Liver (tissue), 9 donors: ENCODE measurements around the gene KRTAP5-6. TPM values are rescaled to one million over a fixed set of nuclear protein-coding genes. Genes with fewer than 3 reads are reported as not detected.
A peak's percentile ranks its signal among the peaks of the same experiment; 100 is the strongest.

Experiments used
- DNase-seq: peaks from one replicate; pipeline ENCODE4 v3.0.0-alpha.2; 2017; ENCODE audit warnings: low spot score
- H3K27ac ChIP-seq, 2 donors: one replicate each; pipeline ENCODE4 v1.7.0; 2013; ENCODE audit warnings: inconsistent platforms in 2 of 2, low read length in 2 of 2, control low read depth in 1 of 2, low read depth in 1 of 2, mild to moderate bottlenecking in 1 of 2
- H3K27me3 ChIP-seq, 4 donors: one replicate each; pipeline versions ENCODE4 v1.6.1 to v1.7.0; 2013; ENCODE audit warnings: low read length in 3 of 4, inconsistent platforms in 1 of 4, mild to moderate bottlenecking in 1 of 4, moderate library complexity in 1 of 4; ENCODE audit not compliant: control insufficient read depth in 4 of 4, insufficient read depth in 4 of 4
- H3K36me3 ChIP-seq, 4 donors: one replicate each; pipeline versions ENCODE4 v1.6.1 to v1.7.0; 2013; ENCODE audit warnings: low read length in 3 of 4, mild to moderate bottlenecking in 3 of 4, low read depth in 1 of 4, moderate library complexity in 1 of 4; ENCODE audit not compliant: control insufficient read depth in 4 of 4, insufficient read depth in 3 of 4
- H3K4me1 ChIP-seq, 4 donors: one replicate each; pipeline versions ENCODE4 v1.6.1 to v1.7.0; 2013; ENCODE audit warnings: low read length in 3 of 4, mild to moderate bottlenecking in 3 of 4, moderate library complexity in 1 of 4; ENCODE audit not compliant: control insufficient read depth in 4 of 4, insufficient read depth in 4 of 4
- H3K4me3 ChIP-seq, 3 donors: one replicate each; pipeline versions ENCODE4 v1.6.1 to v1.7.0; 2013; ENCODE audit warnings: low read length in 3 of 3, control low read depth in 1 of 3, low read depth in 1 of 3, mild to moderate bottlenecking in 1 of 3
- H3K9ac ChIP-seq, 2 donors: one replicate each; pipeline ENCODE4 v1.7.0; 2013; ENCODE audit warnings: low read length in 2 of 2, mild to moderate bottlenecking in 2 of 2, moderate library complexity in 2 of 2, control low read depth in 1 of 2, low read depth in 1 of 2
- H3K9me3 ChIP-seq, 4 donors: one replicate each; pipeline versions ENCODE4 v1.6.1 to v1.7.0; 2013; ENCODE audit warnings: low read length in 3 of 4; ENCODE audit not compliant: control insufficient read depth in 4 of 4
- FOXA1 ChIP-seq: IDR thresholded peaks from 2 replicates; pipeline ENCODE4 v1.6.1; 2016; ENCODE audit warnings: antibody characterized with exemption
- JUND ChIP-seq, 2 donors: IDR thresholded peaks; 2 replicates each; pipeline ENCODE4 v1.6.1; 2016; ENCODE audit warnings: antibody characterized with exemption in 2 of 2
- NR2F2 ChIP-seq: IDR thresholded peaks from 2 replicates; pipeline ENCODE4 v1.6.1; 2016; ENCODE audit warnings: antibody characterized with exemption
- REST ChIP-seq: IDR thresholded peaks from 2 replicates; pipeline ENCODE4 v1.6.1; 2016; ENCODE audit warnings: antibody characterized with exemption, mild to moderate bottlenecking
- RXRA ChIP-seq, 2 donors: IDR thresholded peaks; 2 replicates each; pipeline ENCODE4 v1.6.1; 2017 to 2018; ENCODE audit warnings: antibody characterized with exemption in 2 of 2, mild to moderate bottlenecking in 1 of 2
- SP1 ChIP-seq: IDR thresholded peaks from 2 replicates; pipeline ENCODE4 v1.6.1; 2018; ENCODE audit warnings: antibody characterized with exemption, mild to moderate bottlenecking
- WGBS: extraction: QIAGEN DNeasy Blood & Tissue Kit; methylation state at CpG from one replicate; pipeline ENCODE4 v1.1.7; 2013; 5-methylcytosine and 5-hydroxymethylcytosine counted together
- polyA plus RNA-seq, 2 donors: library from polyadenylated mRNA; stranded (reverse) in 1 of 2; unstranded in 1 of 2; fragments of 200-250 nt in 1 of 2; fragments of >200 nt in 1 of 2; fragmentation: Nextera tagmentation in 1 of 2; extraction: Ambion mirVana in 1 of 2; gene quantifications; one replicate each; pipeline versions ENCODE4 v1.2.1 to v1.2.3, GENCODE V29; 2013 to 2015
- total RNA-seq, 2 donors: library from RNA; depleted of rRNA; stranded (reverse); fragments of >200 nt; gene quantifications; one replicate each; pipeline ENCODE4 v1.2.3, GENCODE V29; 2014
- TF ChIP-seq, protein P1 (sequence below): IDR thresholded peaks from 2 replicates; pipeline ENCODE4 v1.6.1; 2016; ENCODE audit warnings: antibody characterized with exemption
- TF ChIP-seq, protein P2 (sequence below): fragments of 150-350 bp; IDR thresholded peaks from 2 replicates; pipeline ENCODE4 v1.5.1; 2017; ENCODE audit warnings: improper control_type of control experiment, low read depth, low read length; ENCODE audit not compliant: missing input control
- donor health status: healthy.
- donor health status: healthy.
- donor health status: healthy.
- donor health status: healthy.
- donor health status: healthy.

Gene KRTAP5-6
- total and polyA plus RNA-seq, 4 donors = 0.84 to 1.2 TPM; not detected in 2

GRCh38 chr11:1731451-1732059 is 34.6 kb downstream of the KRTAP5-6 start:
- Histone ChIP-seq H3K9me3 (peaks cover 0 to 5% (median 4%) of the 10 kb centered on the region in 4 donors), H3K4me1 (peaks cover 0 to 3% (median 0%) of the 10 kb centered on the region in 4 donors), H3K36me3 (no peaks in the 10 kb centered on the region), H3K4me3 (no peak overlapping the region), H3K9ac (no peak overlapping the region), H3K27ac (no peak overlapping the region), H3K27me3 (peaks cover 0 to 5% (median 2%) of the 10 kb centered on the region in 4 donors)
- no peak for DNase-seq
- 90% methylated on average over 5 of the region's 5 CpGs for WGBS
- no peak for TF ChIP-seq SP1

DNA sequence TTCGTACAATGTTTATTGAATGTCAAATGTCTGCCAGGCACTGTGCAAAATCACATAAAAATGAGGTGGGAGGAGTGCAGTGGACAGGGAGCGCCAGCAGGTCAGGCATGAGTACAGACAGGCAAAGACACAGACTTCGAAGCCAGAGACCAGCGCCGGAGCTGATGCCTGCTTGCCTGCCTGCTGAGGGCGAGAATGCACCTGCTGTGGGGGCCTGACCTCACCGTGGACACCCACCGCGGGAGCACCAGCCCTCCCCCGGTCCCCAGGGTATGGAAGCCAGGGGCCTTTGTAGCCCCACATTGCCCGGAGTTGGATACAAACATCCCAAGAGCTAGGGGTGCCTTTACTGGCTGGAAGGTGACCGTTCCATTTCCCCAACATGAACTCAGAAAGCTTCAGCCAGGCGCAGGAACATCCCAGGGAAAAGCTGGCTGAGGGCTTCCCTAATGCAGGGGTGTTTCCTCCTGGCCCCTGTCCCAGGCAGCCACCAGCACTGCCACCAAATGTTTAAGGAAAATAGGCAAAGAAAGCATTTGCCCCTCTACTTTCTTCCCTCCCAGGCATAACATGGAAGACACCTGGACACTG is 35.5 kb downstream of the KRTAP5-6 start:
- Histone ChIP-seq H3K9ac (no peak overlapping the region), H3K36me3 (no peaks in the 10 kb centered on the region), H3K9me3 (peaks cover 3 to 13% (median 12%) of the 10 kb centered on the region in 4 donors), H3K27ac (no peak overlapping the region), H3K27me3 (peaks cover 0 to 5% (median 2%) of the 10 kb centered on the region in 4 donors), H3K4me3 (no peak overlapping the region), H3K4me1 (peaks cover 0 to 3% (median 0%) of the 10 kb centered on the region in 4 donors)
- no peak for TF ChIP-seq FOXA1
- TF ChIP-seq RXRA (IDR thresholded peaks at IDR 0.05) = no peak
- no peak for TF ChIP-seq JUND (IDR thresholded peaks at IDR 0.05)
- TF ChIP-seq, protein P1, sequence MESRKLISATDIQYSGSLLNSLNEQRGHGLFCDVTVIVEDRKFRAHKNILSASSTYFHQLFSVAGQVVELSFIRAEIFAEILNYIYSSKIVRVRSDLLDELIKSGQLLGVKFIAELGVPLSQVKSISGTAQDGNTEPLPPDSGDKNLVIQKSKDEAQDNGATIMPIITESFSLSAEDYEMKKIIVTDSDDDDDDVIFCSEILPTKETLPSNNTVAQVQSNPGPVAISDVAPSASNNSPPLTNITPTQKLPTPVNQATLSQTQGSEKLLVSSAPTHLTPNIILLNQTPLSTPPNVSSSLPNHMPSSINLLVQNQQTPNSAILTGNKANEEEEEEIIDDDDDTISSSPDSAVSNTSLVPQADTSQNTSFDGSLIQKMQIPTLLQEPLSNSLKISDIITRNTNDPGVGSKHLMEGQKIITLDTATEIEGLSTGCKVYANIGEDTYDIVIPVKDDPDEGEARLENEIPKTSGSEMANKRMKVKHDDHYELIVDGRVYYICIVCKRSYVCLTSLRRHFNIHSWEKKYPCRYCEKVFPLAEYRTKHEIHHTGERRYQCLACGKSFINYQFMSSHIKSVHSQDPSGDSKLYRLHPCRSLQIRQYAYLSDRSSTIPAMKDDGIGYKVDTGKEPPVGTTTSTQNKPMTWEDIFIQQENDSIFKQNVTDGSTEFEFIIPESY = no peak
- no peak for TF ChIP-seq REST
- TF ChIP-seq NR2F2 = no peak
- DNase-seq = no peak
- WGBS = 32% methylated on average over 13 of the region's 13 CpGs

DNA sequence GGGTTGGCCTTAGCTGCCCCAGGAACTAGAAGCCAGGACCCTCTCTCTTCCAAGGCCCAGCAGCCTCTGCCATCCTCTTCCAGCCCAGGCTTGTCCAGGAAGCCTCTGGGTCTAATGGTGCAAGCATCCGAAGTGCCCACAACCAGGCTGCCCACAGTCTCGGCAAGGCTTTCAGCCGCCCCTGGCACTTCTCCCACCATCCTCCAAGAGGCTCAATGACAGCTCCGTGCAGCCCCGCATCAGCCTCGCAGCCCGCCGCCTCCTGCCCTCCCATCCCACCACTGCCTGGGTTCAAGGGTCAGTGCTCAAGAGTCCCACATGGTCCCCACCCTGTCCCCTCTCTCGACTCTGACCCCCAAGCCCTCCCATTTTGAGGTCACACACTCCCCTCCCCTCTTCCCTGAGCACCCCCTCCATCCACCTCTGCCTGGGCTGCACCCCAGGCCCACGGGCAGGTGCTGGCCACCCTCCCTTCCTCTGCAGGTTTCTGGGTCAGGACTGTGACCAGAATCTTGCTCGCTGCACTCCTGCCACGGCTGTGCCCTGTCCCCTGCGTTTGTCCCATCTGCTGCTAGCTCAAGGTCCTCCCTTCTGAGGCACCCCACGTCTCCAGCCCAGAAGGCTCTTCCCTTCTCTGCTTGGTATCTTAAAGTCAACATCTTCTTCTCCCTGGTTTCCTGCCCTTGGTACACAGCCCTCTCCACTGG is 36.2 kb downstream of the KRTAP5-6 start:
- Histone ChIP-seq H3K27me3 (peaks cover 0 to 5% (median 2%) of the 10 kb centered on the region in 4 donors), H3K4me1 (peaks cover 0 to 3% (median 0%) of the 10 kb centered on the region in 4 donors), H3K9me3 (peaks cover 4 to 18% (median 16%) of the 10 kb centered on the region in 4 donors), H3K36me3 (no peaks in the 10 kb centered on the region), H3K4me3 (no peak overlapping the region), H3K9ac (no peak overlapping the region), H3K27ac (no peak overlapping the region)
- TF ChIP-seq, protein P2, sequence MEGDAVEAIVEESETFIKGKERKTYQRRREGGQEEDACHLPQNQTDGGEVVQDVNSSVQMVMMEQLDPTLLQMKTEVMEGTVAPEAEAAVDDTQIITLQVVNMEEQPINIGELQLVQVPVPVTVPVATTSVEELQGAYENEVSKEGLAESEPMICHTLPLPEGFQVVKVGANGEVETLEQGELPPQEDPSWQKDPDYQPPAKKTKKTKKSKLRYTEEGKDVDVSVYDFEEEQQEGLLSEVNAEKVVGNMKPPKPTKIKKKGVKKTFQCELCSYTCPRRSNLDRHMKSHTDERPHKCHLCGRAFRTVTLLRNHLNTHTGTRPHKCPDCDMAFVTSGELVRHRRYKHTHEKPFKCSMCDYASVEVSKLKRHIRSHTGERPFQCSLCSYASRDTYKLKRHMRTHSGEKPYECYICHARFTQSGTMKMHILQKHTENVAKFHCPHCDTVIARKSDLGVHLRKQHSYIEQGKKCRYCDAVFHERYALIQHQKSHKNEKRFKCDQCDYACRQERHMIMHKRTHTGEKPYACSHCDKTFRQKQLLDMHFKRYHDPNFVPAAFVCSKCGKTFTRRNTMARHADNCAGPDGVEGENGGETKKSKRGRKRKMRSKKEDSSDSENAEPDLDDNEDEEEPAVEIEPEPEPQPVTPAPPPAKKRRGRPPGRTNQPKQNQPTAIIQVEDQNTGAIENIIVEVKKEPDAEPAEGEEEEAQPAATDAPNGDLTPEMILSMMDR = no peak
- TF ChIP-seq NR2F2 = no peak
- no peak for TF ChIP-seq JUND (IDR thresholded peaks at IDR 0.05)
- no peak for TF ChIP-seq FOXA1
- 66% methylated on average over 14 of the region's 14 CpGs for WGBS
- DNase-seq = peak; percentile 26
